SK-MEL-5 (cell line): Measurements from ENCODE around the gene SLC25A52. TPM values are rescaled to one million over a fixed set of nuclear protein-coding genes. Genes with fewer than 3 reads are reported as not detected.

Experiments
- DNase-seq: peaks from one replicate; pipeline ENCODE4 v3.0.0-alpha.2; 2016; ENCODE audit warnings: low read depth, low spot score
- in situ Hi-C: cut with HindIII; loops from 2 replicates; pipeline ENCODE4 v1.10.0; 2016; ENCODE audit warnings: low sequenced_read_pairs, high pct_unique_total_duplicates, low pct_unique_long_range_greater_than_20kb
- total RNA-seq: library from RNA; depleted of rRNA; stranded (reverse); fragments of >200 nt; shearing (Covaris generic); gene quantifications from 2 replicates; pipeline ENCODE4 v1.2.3, GENCODE V29; 2014; rRNA removed

The SLC25A52 gene
- total RNA-seq, 1 experiment from 2014 or later = not detected

GRCh38 chr18:31716362-31716761, 44.3 kb downstream of the SLC25A52 start:
- in situ Hi-C loops = no loop called here
- DNase-seq = no peak

GRCh38 chr18:31711365-31712172, 49.1 kb downstream of the SLC25A52 start:
- in situ Hi-C loops = no loop called here
- DNase-seq = no peak

GRCh38 chr18:31710826-31711225, 49.9 kb downstream of the SLC25A52 start:
- in situ Hi-C loops = no loop called here
- peak; percentile 28 for DNase-seq

Other genes with a start within 250 kb of the SLC25A52 start
- gene TTR, start 169.0 kb downstream of the SLC25A52 start, total RNA-seq = 0.16 and 0.18 TPM in 2 replicates
- 16.1 and 18.4 TPM in 2 replicates for gene B4GALT6, start 76.3 kb downstream of the SLC25A52 start, total RNA-seq
- gene TRAPPC8, start 182.2 kb upstream of the SLC25A52 start, total RNA-seq = 47.7 and 49.4 TPM in 2 replicates